Left lung (tissue), 10 donors: Measurements from ENCODE around the gene VWDE. TPM values are rescaled to one million over a fixed set of nuclear protein-coding genes. Genes with fewer than 3 reads are reported as not detected.
A peak's percentile ranks its signal among the peaks of the same experiment; 100 is the strongest.

Experiments
- ATAC-seq: fragments of 200-7000 bp; cut with Tn5 transposase; one replicate; pipeline ENCODE4 v1.9.1; 2020; ENCODE audit warnings: moderate library complexity
- DNase-seq, 4 donors: peaks; one replicate each; pipeline ENCODE4 v3.0.0-alpha.2; 2013 to 2020
- H3K27ac ChIP-seq, 2 donors: fragments of 200-600 bp; sonication (generic) in 1 of 2; one replicate each; pipeline versions ENCODE4 v1.5.0 to v1.8.0; 2020 to 2021
- H3K27me3 ChIP-seq, 2 donors: fragments of 200-600 bp; sonication (generic) in 1 of 2; one replicate each; pipeline versions ENCODE4 v1.5.0 to v1.8.0; 2020 to 2021
- H3K36me3 ChIP-seq, 2 donors: fragments of 200-600 bp; sonication (generic) in 1 of 2; one replicate each; pipeline versions ENCODE4 v1.5.0 to v1.8.0; 2020 to 2021
- H3K4me1 ChIP-seq, 2 donors: fragments of 200-600 bp; one replicate each; pipeline ENCODE4 v1.8.0; 2021
- H3K4me3 ChIP-seq, 2 donors: fragments of 200-600 bp; sonication (generic) in 1 of 2; one replicate each; pipeline versions ENCODE4 v1.5.0 to v1.8.0; 2020 to 2021; ENCODE audit warnings: mild to moderate bottlenecking in 1 of 2
- H3K9me3 ChIP-seq, 2 donors: fragments of 200-600 bp; sonication (generic) in 1 of 2; one replicate each; pipeline versions ENCODE4 v1.5.0 to v1.8.0; 2020 to 2021
- intact Hi-C, 2 donors: fragments of 100-400 bp; cut with DNase I; formaldehyde crosslinking; loops; one replicate each; pipeline versions ENCODE4 v1.11.2 to v1.14.2; 2022
- polyA plus RNA-seq, 6 donors: library from polyadenylated mRNA; unstranded; fragments of 120-200 nt; gene quantifications; one replicate each; pipeline ENCODE4 v1.2.1, GENCODE V29; 2013; ENCODE audit not compliant: insufficient read length in 6 of 6
- total RNA-seq, 2 donors: library from RNA; stranded (reverse); fragmentation: NEBNext Ultra II Directional; extraction: Animal tissue kit (Norgen Biotek cat#: 25700); gene quantifications; one replicate each; pipeline ENCODE4 v1.2.1, GENCODE V29; 2021
- TF ChIP-seq, protein P1 (sequence below), 2 donors: fragments of 200-600 bp; sonication (generic) in 1 of 2; IDR thresholded peaks; one replicate each; pipeline versions ENCODE4 v1.5.0 to v1.8.0; 2021; ENCODE audit warnings: antibody characterized with exemption in 2 of 2
- donor health status: DM: no; HTN: yes; CAD: no.
- donor health status: DM: no; HTN: no; CAD: no.

Gene VWDE
- total and polyA plus RNA-seq, 8 donors: 1.5 to 6.1 (median 3.6) TPM

DNA sequence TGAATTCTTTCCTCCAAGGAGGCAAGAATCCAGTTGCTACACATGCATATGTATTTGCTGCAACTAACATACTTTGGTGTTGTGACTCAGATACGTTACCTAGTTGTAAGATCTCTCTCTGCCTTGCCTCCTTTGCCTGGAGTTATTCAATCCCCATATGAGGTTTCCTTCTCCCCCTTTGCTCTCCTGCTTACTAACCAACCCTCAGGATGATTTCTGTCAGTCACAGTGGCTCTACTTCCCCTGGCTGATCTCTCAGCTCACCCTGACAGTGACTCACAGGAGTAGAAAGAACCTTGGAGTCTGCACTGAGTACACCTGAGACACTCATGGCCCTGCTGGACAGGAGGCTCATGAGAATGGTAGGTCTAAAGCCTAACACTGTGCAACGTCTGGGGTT is 100.6 kb downstream of the VWDE start:
- H3K4me1 ChIP-seq: no peaks in the 10 kb centered on the region
- TF ChIP-seq, protein P1, sequence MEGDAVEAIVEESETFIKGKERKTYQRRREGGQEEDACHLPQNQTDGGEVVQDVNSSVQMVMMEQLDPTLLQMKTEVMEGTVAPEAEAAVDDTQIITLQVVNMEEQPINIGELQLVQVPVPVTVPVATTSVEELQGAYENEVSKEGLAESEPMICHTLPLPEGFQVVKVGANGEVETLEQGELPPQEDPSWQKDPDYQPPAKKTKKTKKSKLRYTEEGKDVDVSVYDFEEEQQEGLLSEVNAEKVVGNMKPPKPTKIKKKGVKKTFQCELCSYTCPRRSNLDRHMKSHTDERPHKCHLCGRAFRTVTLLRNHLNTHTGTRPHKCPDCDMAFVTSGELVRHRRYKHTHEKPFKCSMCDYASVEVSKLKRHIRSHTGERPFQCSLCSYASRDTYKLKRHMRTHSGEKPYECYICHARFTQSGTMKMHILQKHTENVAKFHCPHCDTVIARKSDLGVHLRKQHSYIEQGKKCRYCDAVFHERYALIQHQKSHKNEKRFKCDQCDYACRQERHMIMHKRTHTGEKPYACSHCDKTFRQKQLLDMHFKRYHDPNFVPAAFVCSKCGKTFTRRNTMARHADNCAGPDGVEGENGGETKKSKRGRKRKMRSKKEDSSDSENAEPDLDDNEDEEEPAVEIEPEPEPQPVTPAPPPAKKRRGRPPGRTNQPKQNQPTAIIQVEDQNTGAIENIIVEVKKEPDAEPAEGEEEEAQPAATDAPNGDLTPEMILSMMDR (IDR thresholded peaks at IDR 0.05): no peak
- no peaks in the 10 kb centered on the region for H3K36me3 ChIP-seq
- no peak for DNase-seq
- H3K9me3 ChIP-seq: no peaks in the 10 kb centered on the region
- no peak overlapping the region for H3K4me3 ChIP-seq
- H3K27ac ChIP-seq: no peak overlapping the region
- intact Hi-C loops: no loop called here
- ATAC-seq: no peak
- H3K27me3 ChIP-seq: no peaks in the 10 kb centered on the region

DNA sequence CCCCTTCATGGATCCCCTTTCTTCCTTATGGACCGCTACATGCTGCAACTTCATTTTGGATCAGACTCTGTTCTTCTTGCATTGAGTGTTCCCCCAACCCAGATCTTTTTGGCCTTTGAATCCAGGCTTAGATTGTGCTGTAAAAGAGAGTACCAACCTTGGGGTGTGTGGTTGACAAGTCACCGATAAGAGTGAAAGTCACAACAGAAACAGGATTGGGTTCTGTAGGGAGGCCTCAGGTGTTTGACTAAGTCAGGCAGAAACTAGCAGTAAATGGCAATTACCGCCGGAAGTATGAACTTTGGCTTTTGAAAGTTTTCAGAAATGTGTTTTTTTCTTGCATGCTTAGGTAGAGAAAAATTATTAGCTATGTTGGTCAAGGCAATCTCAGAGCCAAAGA is 103.2 kb downstream of the VWDE start:
- TF ChIP-seq, protein P1 (IDR thresholded peaks at IDR 0.05): no peak
- ATAC-seq (no peak), DNase-seq (no peak)
- intact Hi-C loops: no loop called here
- H3K27ac ChIP-seq: no peak overlapping the region
- no peaks in the 10 kb centered on the region for H3K4me1 ChIP-seq
- no peaks in the 10 kb centered on the region for H3K36me3 ChIP-seq
- no peak overlapping the region for H3K4me3 ChIP-seq
- no peaks in the 10 kb centered on the region for H3K27me3 ChIP-seq
- no peaks in the 10 kb centered on the region for H3K9me3 ChIP-seq

DNA sequence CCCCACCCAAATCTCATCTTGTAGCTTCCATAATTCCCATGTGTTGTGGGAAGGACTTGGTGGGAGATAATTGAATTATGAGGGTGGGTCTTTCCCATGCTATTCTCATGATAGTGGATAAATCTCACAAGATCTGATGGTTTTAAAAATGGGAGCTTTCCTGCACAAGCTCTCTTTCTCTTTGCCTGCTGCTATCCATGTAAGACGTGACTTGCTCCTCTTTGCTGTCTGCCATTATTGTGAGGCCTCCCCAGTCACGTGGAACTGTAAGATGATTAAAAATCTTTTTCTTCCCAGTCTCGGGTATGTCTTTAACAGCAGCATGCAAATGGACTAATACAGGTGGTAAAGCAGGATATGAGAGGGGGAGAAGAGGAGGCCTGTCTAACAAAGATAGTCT is 104.3 kb downstream of the VWDE start:
- TF ChIP-seq, protein P1 (IDR thresholded peaks at IDR 0.05): no peak
- no peak for DNase-seq
- Histone ChIP-seq H3K36me3 (no peaks in the 10 kb centered on the region), H3K9me3 (no peaks in the 10 kb centered on the region), H3K27me3 (no peaks in the 10 kb centered on the region), H3K4me3 (no peak overlapping the region), H3K27ac (no peak overlapping the region), H3K4me1 (no peaks in the 10 kb centered on the region)
- no peak for ATAC-seq
- intact Hi-C loops: no loop called here

DNA sequence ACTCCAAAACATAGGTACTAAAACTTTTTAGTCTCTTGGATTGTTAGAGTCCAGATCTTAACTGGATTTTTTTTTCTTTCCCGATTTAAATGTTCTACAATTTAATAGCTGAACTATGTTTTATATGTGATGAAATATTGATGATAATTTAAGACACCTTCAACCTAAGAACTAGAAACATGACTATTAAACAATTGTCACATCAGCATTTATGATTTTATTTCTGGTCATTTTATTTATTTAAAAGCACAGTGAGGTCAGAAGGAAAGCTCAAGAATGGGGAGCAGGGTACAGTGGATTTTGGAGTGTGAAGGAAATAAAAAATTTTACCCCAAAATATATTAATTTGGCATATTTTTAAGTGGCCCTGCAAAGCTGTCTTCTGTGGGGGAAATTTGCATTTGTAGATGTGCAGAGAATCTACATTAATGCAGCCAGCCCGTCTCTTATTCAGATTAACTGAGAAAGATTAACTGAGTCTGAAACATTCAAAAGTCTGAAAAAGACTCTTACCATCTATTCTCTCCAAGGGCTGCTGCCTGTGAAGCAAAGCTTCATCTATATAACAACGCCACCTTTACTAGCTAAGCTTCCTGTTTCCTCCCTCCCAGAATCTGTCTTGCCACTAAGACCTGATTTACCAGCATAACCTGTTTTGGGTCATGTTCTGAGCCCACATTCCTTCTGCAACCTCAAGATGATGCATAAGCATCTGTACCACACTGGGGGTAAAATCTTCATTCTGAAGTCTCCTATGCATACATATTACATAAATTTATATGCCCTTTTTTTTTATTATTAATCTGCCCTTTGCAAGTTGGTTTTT is 106.2 kb downstream of the VWDE start:
- no peaks in the 10 kb centered on the region for H3K9me3 ChIP-seq
- no peak overlapping the region for H3K4me3 ChIP-seq
- no peaks in the 10 kb centered on the region for H3K4me1 ChIP-seq
- DNase-seq (peak in 1 of 4 donors; percentile 37), ATAC-seq (no peak)
- TF ChIP-seq, protein P1 (IDR thresholded peaks at IDR 0.05): no peak
- H3K27ac ChIP-seq: no peak overlapping the region
- intact Hi-C loops: no loop called here
- no peaks in the 10 kb centered on the region for H3K27me3 ChIP-seq
- no peaks in the 10 kb centered on the region for H3K36me3 ChIP-seq

DNA sequence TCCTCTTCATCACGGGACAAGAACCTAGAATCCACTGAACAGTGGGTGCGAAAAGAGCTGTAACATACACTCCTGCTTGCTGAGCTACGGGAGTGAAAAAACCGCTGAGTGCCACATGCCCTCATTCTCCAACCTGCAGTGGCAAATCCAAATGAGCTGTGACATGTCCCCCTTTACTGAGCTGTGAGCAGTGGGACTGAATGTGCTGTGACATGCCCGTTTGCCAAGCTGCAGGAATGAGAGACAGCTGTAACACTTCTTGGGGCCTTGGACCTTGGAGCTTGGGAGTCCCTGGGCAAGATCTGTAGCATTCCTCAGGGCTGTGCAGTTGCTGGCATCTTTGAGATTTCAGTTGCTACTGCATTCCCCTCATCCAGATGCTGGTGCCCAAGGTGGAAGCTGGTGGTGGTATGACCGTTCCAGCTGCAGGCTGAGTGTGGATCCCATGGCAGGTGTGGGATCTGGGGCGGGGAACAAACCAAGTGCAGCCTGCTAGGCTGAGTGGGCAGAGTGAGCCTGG is 107.6 kb downstream of the VWDE start:
- no peak overlapping the region for H3K27ac ChIP-seq
- no peaks in the 10 kb centered on the region for H3K4me1 ChIP-seq
- intact Hi-C loops: no loop called here
- H3K9me3 ChIP-seq: peaks cover 0 to 10% of the 10 kb centered on the region in 2 donors
- H3K36me3 ChIP-seq: no peaks in the 10 kb centered on the region
- TF ChIP-seq, protein P1 (IDR thresholded peaks at IDR 0.05): no peak
- H3K27me3 ChIP-seq: no peaks in the 10 kb centered on the region
- ATAC-seq (no peak), DNase-seq (peak in 1 of 4 donors; percentile 34)
- no peak overlapping the region for H3K4me3 ChIP-seq
